NCI-H1930 (cell line): ENCODE data around the gene ZNF471.

Source experiments
- DNase-seq, 2 experiments: peaks; one replicate each; lab custom pipeline; 2025; lab: John Stamatoyannopoulos, UW

ZNF471 gene

GRCh38 chr19:56573914-56574313 lies 66.3 kb downstream of the ZNF471 start:
- DNase-seq = no peak

GRCh38 chr19:56577719-56578602 lies 70.3 kb downstream of the ZNF471 start:
- DNase-seq = no peak
